ENCODE results near the gene RUBCN. TPM values are rescaled to one million over a fixed set of nuclear protein-coding genes. Genes with fewer than 3 reads are reported as not detected.
"Not testable (repeated sequence)": the region's sequence is repeated elsewhere in the genome, so short reads cannot be mapped to it uniquely, and the experiment has no call there.

The RUBCN gene
- total RNA-seq, 2 experiments from 2014 or later, result 33.9 to 38.2 TPM

DNA sequence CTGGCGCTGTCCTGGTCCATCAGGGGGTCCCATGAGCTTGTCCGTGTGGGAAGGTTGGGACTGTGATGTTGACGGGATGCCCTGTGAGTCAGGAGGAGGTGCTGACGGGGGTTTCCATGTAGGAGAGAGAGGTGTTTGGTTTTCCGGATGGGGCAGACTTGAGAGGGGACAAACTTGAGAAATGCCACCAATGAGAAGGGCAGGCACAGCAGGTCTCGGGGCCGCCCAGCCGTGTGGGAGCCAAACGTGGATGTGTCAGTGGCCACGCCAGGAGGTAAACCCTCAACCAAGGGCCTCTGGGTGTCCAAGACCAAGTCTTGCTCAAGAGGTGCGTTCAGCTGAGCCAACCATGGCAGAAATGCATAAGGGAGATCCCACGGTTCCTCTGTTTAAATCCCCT is 105.9 kb downstream of the RUBCN start:
- POLR2A ChIA-PET, CTCF ChIA-PET: not testable (repeated sequence)

DNA sequence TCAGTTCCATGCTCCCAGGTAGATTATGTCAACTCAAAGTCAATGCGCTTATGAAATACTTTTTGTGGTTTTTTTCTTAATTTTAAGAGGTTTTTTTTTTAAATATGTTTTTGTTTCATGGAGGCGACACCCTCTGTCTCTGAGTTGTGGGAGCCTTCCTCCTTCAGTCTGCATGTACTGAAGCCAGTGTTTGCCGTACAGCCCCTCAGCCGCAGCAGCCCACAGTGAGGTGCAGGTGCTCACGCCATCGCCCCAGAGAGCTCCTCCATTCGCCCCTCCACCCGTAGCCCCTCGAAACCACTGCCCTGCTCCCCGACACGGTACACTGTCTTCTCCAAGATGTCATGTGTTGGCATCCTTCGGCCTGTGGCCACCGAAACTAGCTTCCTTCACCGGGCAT is 107.4 kb downstream of the RUBCN start:
- POLR2A ChIA-PET, CTCF ChIA-PET: not testable (repeated sequence)

GRCh38 chr3:197627772-197628523 is 108.8 kb downstream of the RUBCN start:
- CTCF ChIA-PET, POLR2A ChIA-PET: not testable (repeated sequence)

GRCh38 chr3:197627158-197627771 is 109.4 kb downstream of the RUBCN start:
- CTCF ChIA-PET, POLR2A ChIA-PET: not testable (repeated sequence)

DNA sequence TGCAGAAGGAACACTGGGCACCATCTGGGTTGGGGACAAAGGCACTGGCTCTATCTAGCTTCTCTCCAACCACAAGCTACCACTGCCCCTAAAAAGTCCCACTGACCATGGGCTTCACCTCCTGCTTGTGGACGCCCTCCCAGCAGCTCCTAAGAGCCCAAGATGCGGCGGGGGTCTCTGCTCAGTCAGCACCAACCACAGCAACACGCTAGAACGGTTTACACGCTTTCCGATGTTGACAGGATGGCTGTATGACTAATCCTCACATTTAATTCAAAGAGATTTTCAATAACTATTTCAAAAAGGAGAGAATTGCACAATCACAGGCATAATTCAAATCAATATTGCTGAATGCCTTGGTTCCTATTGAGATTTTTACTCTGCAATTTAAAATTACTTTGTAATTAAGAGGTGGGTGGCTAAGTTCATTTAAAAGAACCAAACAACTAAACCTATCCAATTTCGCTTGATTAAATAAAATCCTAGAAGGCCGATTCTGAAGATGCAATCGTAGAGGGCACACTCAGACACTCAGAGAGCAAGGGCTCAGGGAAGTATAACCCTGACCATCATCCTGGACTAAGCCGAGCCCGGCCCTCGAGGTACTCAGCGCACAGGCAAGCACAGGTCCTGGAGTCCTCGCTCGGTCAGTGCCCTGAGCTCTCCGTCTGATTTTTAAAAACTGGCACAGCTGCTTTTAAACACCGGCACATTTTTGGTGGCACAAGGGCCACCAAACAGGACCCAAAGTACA is 110.1 kb downstream of the RUBCN start:
- POLR2A ChIA-PET, CTCF ChIA-PET: not testable (repeated sequence)

GRCh38 chr3:197621478-197621877 is 115.2 kb downstream of the RUBCN start:
- POLR2A ChIA-PET, CTCF ChIA-PET: not testable (repeated sequence)

Other genes with a start within 250 kb of the RUBCN start
- gene BDH1, start 180.9 kb downstream of the RUBCN start, total RNA-seq, result 10 to 100 TPM; 73.8 to 76.8 TPM
- 10 to 100 TPM; 42.9 to 43.4 TPM for gene FYTTD1, start 13.0 kb upstream of the RUBCN start, total RNA-seq
- gene LRCH3, start 54.4 kb upstream of the RUBCN start, total RNA-seq, result 10 to 100 TPM; 46.5 to 49.0 TPM
- 1,000 to 10,000 TPM; 1,342 to 1,357 TPM for gene RPL35A, start 213.3 kb upstream of the RUBCN start, total RNA-seq
- 1 to 10 TPM; 6.0 to 6.7 TPM for gene LMLN, start 223.3 kb upstream of the RUBCN start, total RNA-seq